ENCODE results near the gene IGSF1. TPM values are rescaled to one million over a fixed set of nuclear protein-coding genes. Genes with fewer than 3 reads are reported as not detected.

IGSF1 gene
- total and polyA plus RNA-seq, 2 of the 4 experiments (the other 2 are of a cell fraction), result not detected

DNA sequence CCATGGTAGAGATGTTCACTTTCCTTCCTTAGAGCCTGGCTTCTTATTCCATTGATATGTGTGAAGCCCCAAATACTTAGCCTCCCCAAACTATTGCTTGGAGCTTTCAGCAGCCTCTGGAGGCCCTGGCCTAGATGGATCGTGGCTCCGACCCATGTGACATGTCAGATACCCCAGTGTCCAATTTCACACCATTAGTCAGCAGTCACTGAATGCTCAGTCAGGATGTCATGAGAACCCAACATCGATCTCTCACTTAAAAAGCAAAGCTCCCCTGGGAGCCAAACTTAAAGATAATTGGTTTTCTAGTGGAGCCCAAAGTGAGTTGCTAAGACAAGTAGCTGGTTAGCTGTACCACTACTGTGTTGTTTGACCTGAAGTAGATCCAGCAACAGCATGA, 41.6 kb upstream of the IGSF1 start:
- Histone ChIP-seq H2AFZ (replicated peaks; ENCODE audit: low read length, poor library complexity) (no peak overlapping the region), H3K23ac (ENCODE audit: low read depth, low read length) (no peak overlapping the region), H2BK20ac (ENCODE audit: low read depth, low read length) (no peak overlapping the region), H3K79me1 (ENCODE audit: low read depth in 1 of 2, low read length in 2 of 2) (no peaks in the 10 kb centered on the region), H3K4ac (ENCODE audit: low read depth, low read length) (no peak overlapping the region), H3K27ac (ENCODE audit: insufficient read depth, low read length) (no peak overlapping the region), H3K36me3 (ENCODE audit: control insufficient read depth, insufficient read depth, low read length) (no peaks in the 10 kb centered on the region), H2AK5ac (ENCODE audit: low read depth, low read length) (no peak overlapping the region), H3K18ac (ENCODE audit: low read depth, low read length) (no peak overlapping the region), H3K27me3 (ENCODE audit: control insufficient read depth, insufficient read depth, low read length) (no peaks in the 10 kb centered on the region; the same call in 1 of the 2 replicates), H4K5ac (ENCODE audit: low read depth, low read length) (no peak overlapping the region), H4K20me1 (ENCODE audit: insufficient read depth, low read length) (no peaks in the 10 kb centered on the region), H2BK15ac (ENCODE audit: low read depth, low read length) (no peak overlapping the region), H2AK9ac (replicated peaks; ENCODE audit: low read depth, low read length, poor library complexity) (no peak overlapping the region), H3K56ac (ENCODE audit: extremely low read depth, insufficient read depth, low read length) (no peak overlapping the region), H3K4me2 (ENCODE audit: low read depth, low read length) (no peak overlapping the region), H4K8ac (ENCODE audit: low read depth in 2 of 2, low read length in 2 of 2) (no peak overlapping the region), H4K91ac (ENCODE audit: insufficient read depth, low read depth, low read length) (no peak overlapping the region), H2BK5ac (ENCODE audit: low read depth, low read length, poor library complexity, severe bottlenecking) (no peak overlapping the region), H3K4me3 (ENCODE audit: insufficient read depth, low read depth, low read length) (no peak overlapping the region), H2BK120ac (ENCODE audit: low read depth, low read length) (no peak overlapping the region), H3K4me1 (ENCODE audit: control insufficient read depth, insufficient read depth, low read length) (no peaks in the 10 kb centered on the region), H3K14ac (replicated peaks; ENCODE audit: low read depth, low read length) (no peak overlapping the region), H3K9ac (ENCODE audit: low read depth, low read length) (no peak overlapping the region), H3K9me1 (ENCODE audit: insufficient read depth, low read length) (no peaks in the 10 kb centered on the region), H3K9me3 (ENCODE audit: control insufficient read depth, insufficient read depth, low read length) (no peaks in the 10 kb centered on the region; the same call in 1 of the 2 replicates)
- no CpG with 5 or more reads among the region's 3 CpGs for WGBS, 2 experiments (ENCODE audit: extremely low coverage in 2 of 2, insufficient read length in 1 of 2)
- TF ChIP-seq SMC3 (IDR thresholded peaks at IDR 0.05; ENCODE audit: low read depth, low read length), result no peak
- no peak for TF ChIP-seq CHD1 (IDR thresholded peaks at IDR 0.05; ENCODE audit: low read depth, low read length)
- TF ChIP-seq RFX5 (IDR thresholded peaks at IDR 0.05; ENCODE audit: low read depth, low read length), result no peak
- no peak for TF ChIP-seq ELK1 (IDR thresholded peaks at IDR 0.05; ENCODE audit: borderline replicate concordance, low read depth, low read length)
- no peak for TF ChIP-seq RAD21 (IDR thresholded peaks at IDR 0.05; ENCODE audit: low read length)
- no peak for TF ChIP-seq MXI1 (IDR thresholded peaks at IDR 0.05; ENCODE audit: borderline replicate concordance, low read depth, low read length)
- TF ChIP-seq NFE2L2 (IDR thresholded peaks at IDR 0.05; ENCODE audit: low read depth, low read length), result no peak
- TF ChIP-seq, protein P1, sequence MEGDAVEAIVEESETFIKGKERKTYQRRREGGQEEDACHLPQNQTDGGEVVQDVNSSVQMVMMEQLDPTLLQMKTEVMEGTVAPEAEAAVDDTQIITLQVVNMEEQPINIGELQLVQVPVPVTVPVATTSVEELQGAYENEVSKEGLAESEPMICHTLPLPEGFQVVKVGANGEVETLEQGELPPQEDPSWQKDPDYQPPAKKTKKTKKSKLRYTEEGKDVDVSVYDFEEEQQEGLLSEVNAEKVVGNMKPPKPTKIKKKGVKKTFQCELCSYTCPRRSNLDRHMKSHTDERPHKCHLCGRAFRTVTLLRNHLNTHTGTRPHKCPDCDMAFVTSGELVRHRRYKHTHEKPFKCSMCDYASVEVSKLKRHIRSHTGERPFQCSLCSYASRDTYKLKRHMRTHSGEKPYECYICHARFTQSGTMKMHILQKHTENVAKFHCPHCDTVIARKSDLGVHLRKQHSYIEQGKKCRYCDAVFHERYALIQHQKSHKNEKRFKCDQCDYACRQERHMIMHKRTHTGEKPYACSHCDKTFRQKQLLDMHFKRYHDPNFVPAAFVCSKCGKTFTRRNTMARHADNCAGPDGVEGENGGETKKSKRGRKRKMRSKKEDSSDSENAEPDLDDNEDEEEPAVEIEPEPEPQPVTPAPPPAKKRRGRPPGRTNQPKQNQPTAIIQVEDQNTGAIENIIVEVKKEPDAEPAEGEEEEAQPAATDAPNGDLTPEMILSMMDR (conservative IDR thresholded peaks at IDR 0.05; ENCODE audit: low read depth, low read length), result no peak
- no peak for TF ChIP-seq POLR2A (IDR thresholded peaks at IDR 0.05; ENCODE audit: low read depth, low read length)
- TF ChIP-seq RCOR1 (IDR thresholded peaks at IDR 0.05; ENCODE audit: insufficient replicate concordance, low read length), result no peak
- TF ChIP-seq FOS (IDR thresholded peaks at IDR 0.05; ENCODE audit: low read depth, low read length), result no peak
- DNase-seq (no peak), ATAC-seq (ENCODE audit: low read depth) (no peak)
- ChIA-PET CTCF (no interaction called here), POLR2A (ENCODE audit: unreplicated experiment) (no interaction called here)
- in situ Hi-C loops (cut with MboI; ENCODE audit: low sequenced_read_pairs) (no loop called here), dilution Hi-C loops (cut with HindIII; ENCODE audit: low sequenced_read_pairs, unreplicated experiment) (no loop called here), intact Hi-C loops (cut with micrococcal nuclease) (no loop called here)
- BruUV-seq (replicated peaks), result no TSS peak

Measured in IMR-90 (cell line).